Smooth muscle cell (in vitro differentiated cells): ENCODE data around the gene CD300LF. TPM values are rescaled to one million over a fixed set of nuclear protein-coding genes. Genes with fewer than 3 reads are reported as not detected.

ENCODE experiments used
- DNase-seq: peaks from one replicate; lab custom pipeline; 2025; ENCODE audit not compliant: unreplicated experiment; lab: John Stamatoyannopoulos, UW
- H2AFZ ChIP-seq: fragments of 200-600 bp; sonication (generic); 2 replicates; pipeline ENCODE4 v1.6.0; 2016; ENCODE audit warnings: antibody characterized with exemption, low read depth, mild to moderate bottlenecking
- H3F3A ChIP-seq: fragments of 200-600 bp; sonication (generic); 2 replicates; pipeline ENCODE4 v1.6.0; 2017; ENCODE audit warnings: antibody characterized with exemption, low read depth
- H3K27ac ChIP-seq: fragments of 200-600 bp; sonication (generic); 2 replicates; pipeline ENCODE4 v1.5.1; 2016; ENCODE audit warnings: low read depth, mild to moderate bottlenecking
- H3K27me3 ChIP-seq: fragments of 200-600 bp; sonication (generic); 2 replicates; pipeline ENCODE4 v1.6.1; 2016; ENCODE audit warnings: low read depth, mild to moderate bottlenecking
- H3K36me3 ChIP-seq: fragments of 200-600 bp; sonication (generic); 2 replicates; pipeline ENCODE4 v1.5.1; 2016; ENCODE audit warnings: low read depth
- H3K4me1 ChIP-seq: fragments of 200-600 bp; sonication (generic); 2 replicates; pipeline ENCODE4 v1.5.1; 2016; ENCODE audit warnings: low read depth
- H3K4me2 ChIP-seq: fragments of 200-600 bp; sonication (generic); 2 replicates; pipeline ENCODE4 v1.6.0; 2016; ENCODE audit warnings: mild to moderate bottlenecking
- H3K4me3 ChIP-seq: fragments of 200-600 bp; sonication (generic); 2 replicates; pipeline ENCODE4 v1.5.1; 2016; ENCODE audit warnings: mild to moderate bottlenecking
- H3K79me2 ChIP-seq: fragments of 200-600 bp; sonication (generic); 2 replicates; pipeline ENCODE4 v1.6.0; 2016; ENCODE audit warnings: low read depth, mild to moderate bottlenecking
- H3K9ac ChIP-seq: fragments of 200-600 bp; sonication (generic); 2 replicates; pipeline ENCODE4 v1.6.0; 2016; ENCODE audit warnings: low read depth
- H3K9me3 ChIP-seq: fragments of 200-600 bp; sonication (generic); replicated peaks from 2 replicates; pipeline ENCODE4 v1.5.1; 2016; ENCODE audit warnings: low read depth
- H4K20me1 ChIP-seq: fragments of 200-600 bp; sonication (generic); 2 replicates; pipeline ENCODE4 v1.6.0; 2016; ENCODE audit warnings: low read depth
- WGBS: methylation state at CpG from one replicate; pipeline ENCODE4 v1.1.7; 2016; ENCODE audit warnings: low lambda C conversion rate; 5-methylcytosine and 5-hydroxymethylcytosine counted together
- polyA plus RNA-seq: library from polyadenylated mRNA; unstranded; fragments of >200 nt; fragmentation: Nextera tagmentation; extraction: Ambion mirVana; gene quantifications from 2 replicates; pipeline ENCODE4 v1.2.1, GENCODE V29; 2016
- total RNA-seq: library from RNA; depleted of rRNA; stranded (reverse); fragments of >200 nt; gene quantifications from 2 replicates; pipeline ENCODE4 v1.2.3, GENCODE V29; 2014
- TF ChIP-seq, protein P1 (sequence below): fragments of 200-600 bp; sonication (generic); IDR thresholded peaks from 2 replicates; pipeline ENCODE4 v1.5.1; 2017; ENCODE audit warnings: borderline replicate concordance, mild to moderate bottlenecking, antibody characterized with exemption; ENCODE audit not compliant: insufficient read depth, poor library complexity, severe bottlenecking

CD300LF gene
- total and polyA plus RNA-seq, 2 experiments from 2014 or later = not detected

DNA sequence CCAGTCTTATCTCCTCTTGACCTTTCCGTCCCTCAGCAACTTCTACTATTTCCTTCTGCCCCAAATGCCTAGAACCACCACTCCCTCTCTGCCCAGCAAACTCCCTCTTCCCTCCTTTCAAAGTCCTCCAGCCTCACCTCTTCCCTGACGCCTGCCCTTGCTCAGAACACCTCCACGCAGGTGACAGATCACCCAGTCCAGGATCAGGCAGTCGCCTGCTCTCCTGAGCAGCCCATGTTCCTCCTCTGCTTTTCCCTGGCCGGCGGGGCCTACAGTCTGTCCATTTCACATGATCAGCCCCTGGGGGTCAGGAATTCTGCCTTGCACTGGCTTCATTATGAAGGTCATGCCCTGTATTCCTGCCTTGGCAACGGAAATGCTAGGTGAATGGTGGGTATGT, 422 bp downstream of the CD300LF start:
- Histone ChIP-seq H3K4me3 (no peak overlapping the region), H4K20me1 (no peaks in the 10 kb centered on the region), H3K36me3 (no peaks in the 10 kb centered on the region), H3K27me3 (peaks cover 9% of the 10 kb centered on the region), H2AFZ (no peak overlapping the region), H3K4me2 (no peak overlapping the region), H3K79me2 (no peaks in the 10 kb centered on the region), H3K4me1 (no peaks in the 10 kb centered on the region), H3F3A (no peaks in the 10 kb centered on the region), H3K27ac (no peak overlapping the region), H3K9me3 (no peaks in the 10 kb centered on the region), H3K9ac (no peak overlapping the region)
- TF ChIP-seq, protein P1, sequence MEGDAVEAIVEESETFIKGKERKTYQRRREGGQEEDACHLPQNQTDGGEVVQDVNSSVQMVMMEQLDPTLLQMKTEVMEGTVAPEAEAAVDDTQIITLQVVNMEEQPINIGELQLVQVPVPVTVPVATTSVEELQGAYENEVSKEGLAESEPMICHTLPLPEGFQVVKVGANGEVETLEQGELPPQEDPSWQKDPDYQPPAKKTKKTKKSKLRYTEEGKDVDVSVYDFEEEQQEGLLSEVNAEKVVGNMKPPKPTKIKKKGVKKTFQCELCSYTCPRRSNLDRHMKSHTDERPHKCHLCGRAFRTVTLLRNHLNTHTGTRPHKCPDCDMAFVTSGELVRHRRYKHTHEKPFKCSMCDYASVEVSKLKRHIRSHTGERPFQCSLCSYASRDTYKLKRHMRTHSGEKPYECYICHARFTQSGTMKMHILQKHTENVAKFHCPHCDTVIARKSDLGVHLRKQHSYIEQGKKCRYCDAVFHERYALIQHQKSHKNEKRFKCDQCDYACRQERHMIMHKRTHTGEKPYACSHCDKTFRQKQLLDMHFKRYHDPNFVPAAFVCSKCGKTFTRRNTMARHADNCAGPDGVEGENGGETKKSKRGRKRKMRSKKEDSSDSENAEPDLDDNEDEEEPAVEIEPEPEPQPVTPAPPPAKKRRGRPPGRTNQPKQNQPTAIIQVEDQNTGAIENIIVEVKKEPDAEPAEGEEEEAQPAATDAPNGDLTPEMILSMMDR = no peak
- WGBS = 86% methylated on average over 7 of the region's 7 CpGs
- DNase-seq = no peak

DNA sequence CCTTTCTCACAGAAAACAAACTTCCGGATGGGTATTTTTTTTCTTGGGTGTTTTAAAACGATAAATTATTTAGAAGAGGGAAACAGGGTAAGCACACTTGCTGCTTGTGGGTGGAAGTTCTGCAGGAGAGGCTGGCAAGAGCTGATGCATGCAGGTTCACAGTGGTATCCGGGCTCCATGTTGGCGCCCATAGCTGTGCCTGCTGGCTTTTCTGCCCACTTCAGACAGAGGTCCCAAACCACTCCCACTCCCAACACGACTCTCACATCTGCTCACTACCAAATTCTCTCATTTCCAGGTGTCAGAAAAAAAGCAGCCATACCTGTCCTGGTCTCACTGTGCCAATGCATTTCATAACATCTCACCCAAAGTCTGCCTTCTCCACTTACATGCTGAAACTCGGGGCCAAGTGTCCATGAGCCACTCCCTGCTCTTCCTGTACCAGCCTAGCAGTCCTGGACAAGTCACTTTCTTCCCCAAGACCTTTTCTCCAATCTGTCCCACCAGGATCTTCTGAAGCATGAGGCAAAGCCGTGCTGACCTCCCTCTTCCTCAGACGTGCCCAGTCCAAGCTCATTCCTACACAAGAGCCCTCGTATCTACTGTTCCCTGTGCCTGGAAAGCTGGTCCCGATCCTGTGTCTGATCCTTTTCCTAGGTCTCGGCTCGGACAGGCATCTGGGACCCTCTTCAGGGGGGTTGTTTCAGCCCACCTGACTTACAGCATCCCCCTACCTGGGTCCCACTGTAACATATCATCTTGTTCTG, 1.5 kb downstream of the CD300LF start:
- no peak for DNase-seq
- 85% methylated on average over 12 of the region's 12 CpGs for WGBS
- H3F3A ChIP-seq = no peaks in the 10 kb centered on the region

DNA sequence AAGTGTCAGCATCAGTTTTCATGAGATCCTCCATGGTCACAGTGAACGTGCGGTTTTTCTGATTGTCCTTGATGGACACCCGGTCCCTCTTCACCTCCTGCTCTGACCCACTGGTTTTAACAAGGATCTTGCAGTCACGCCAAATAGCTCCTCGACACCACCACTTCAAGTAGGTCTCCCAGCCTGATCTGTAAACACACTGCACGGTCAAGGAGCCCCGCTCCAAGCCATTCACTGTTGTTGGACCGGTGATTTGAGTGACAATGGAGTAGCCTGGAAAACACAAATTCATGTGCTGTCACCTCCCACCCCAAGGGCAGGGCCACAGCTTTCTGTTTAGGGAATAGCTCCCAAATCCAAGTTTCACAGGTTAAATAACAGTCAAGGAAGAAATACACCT, 8.2 kb downstream of the CD300LF start:
- Histone ChIP-seq H3F3A (no peaks in the 10 kb centered on the region), H3K9me3 (no peaks in the 10 kb centered on the region), H3K9ac (no peak overlapping the region), H3K79me2 (no peaks in the 10 kb centered on the region), H3K4me3 (no peak overlapping the region), H2AFZ (no peak overlapping the region), H4K20me1 (no peaks in the 10 kb centered on the region), H3K27ac (no peak overlapping the region), H3K27me3 (peaks cover 15% of the 10 kb centered on the region), H3K4me2 (no peak overlapping the region), H3K4me1 (no peaks in the 10 kb centered on the region), H3K36me3 (no peaks in the 10 kb centered on the region)
- DNase-seq = no peak
- WGBS = 90% methylated on average over 8 of the region's 8 CpGs
- TF ChIP-seq, protein P1 = no peak

More for the DNA sequence above, 1.5 kb downstream of the CD300LF start:
- H3K4me3 ChIP-seq = no peak overlapping the region
- TF ChIP-seq, protein P1 = no peak
- no peak overlapping the region for H3K4me2 ChIP-seq
- H3K9ac ChIP-seq = no peak overlapping the region
- no peaks in the 10 kb centered on the region for H3K4me1 ChIP-seq
- H3K36me3 ChIP-seq = no peaks in the 10 kb centered on the region
- peaks cover 11% of the 10 kb centered on the region for H3K27me3 ChIP-seq
- H2AFZ ChIP-seq = no peak overlapping the region
- H3K9me3 ChIP-seq = no peaks in the 10 kb centered on the region
- no peaks in the 10 kb centered on the region for H4K20me1 ChIP-seq
- no peak overlapping the region for H3K27ac ChIP-seq
- no peaks in the 10 kb centered on the region for H3K79me2 ChIP-seq

DNA sequence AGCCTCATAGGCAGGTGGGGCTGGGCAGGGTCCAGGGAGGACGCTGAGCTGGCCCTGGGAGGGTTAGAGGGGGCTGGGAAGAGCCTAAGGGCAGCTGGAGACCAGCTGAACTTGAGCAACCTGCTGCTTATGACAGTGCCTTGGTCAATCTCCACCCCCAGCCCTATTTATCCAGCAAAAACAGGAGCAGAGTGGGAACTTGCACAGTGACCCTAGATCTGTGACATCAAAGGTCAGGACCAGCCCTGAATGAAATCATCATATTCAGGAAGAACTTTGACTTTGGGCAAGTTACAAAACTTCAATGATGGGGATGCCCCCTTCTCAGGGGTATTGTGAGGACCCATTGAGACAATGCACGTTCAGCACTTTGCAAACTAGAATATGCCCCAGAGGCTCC, 9.4 kb downstream of the CD300LF start:
- H3K9me3 ChIP-seq = no peaks in the 10 kb centered on the region
- TF ChIP-seq, protein P1 = no peak
- H3K4me3 ChIP-seq = no peak overlapping the region
- H3K4me2 ChIP-seq = no peak overlapping the region
- H3K79me2 ChIP-seq = no peaks in the 10 kb centered on the region
- no peaks in the 10 kb centered on the region for H3K36me3 ChIP-seq
- H3F3A ChIP-seq = no peaks in the 10 kb centered on the region
- H3K9ac ChIP-seq = no peak overlapping the region
- H3K27ac ChIP-seq = no peak overlapping the region
- H2AFZ ChIP-seq = no peak overlapping the region
- no peaks in the 10 kb centered on the region for H4K20me1 ChIP-seq
- peaks cover 15% of the 10 kb centered on the region for H3K27me3 ChIP-seq
- no peak for DNase-seq
- H3K4me1 ChIP-seq = no peaks in the 10 kb centered on the region
- 46% methylated on average over 2 of the region's 2 CpGs for WGBS
